ENCODE measurements around the gene C20orf202. TPM values are rescaled to one million over a fixed set of nuclear protein-coding genes. Genes with fewer than 3 reads are reported as not detected.

C20orf202 gene
- total and polyA plus RNA-seq, 10 donors: 0.06 to 2.9 (median 0.31) TPM; not detected in 2

GRCh38 chr20:1169224-1169623, 34.0 kb upstream of the C20orf202 start:
- TF ChIP-seq POLR2A (IDR thresholded peaks at IDR 0.05) (no peak), POLR2AphosphoS5 (IDR thresholded peaks at IDR 0.05) (peak in 1 of 3 donors; percentile 15)
- TF ChIP-seq, protein P1, sequence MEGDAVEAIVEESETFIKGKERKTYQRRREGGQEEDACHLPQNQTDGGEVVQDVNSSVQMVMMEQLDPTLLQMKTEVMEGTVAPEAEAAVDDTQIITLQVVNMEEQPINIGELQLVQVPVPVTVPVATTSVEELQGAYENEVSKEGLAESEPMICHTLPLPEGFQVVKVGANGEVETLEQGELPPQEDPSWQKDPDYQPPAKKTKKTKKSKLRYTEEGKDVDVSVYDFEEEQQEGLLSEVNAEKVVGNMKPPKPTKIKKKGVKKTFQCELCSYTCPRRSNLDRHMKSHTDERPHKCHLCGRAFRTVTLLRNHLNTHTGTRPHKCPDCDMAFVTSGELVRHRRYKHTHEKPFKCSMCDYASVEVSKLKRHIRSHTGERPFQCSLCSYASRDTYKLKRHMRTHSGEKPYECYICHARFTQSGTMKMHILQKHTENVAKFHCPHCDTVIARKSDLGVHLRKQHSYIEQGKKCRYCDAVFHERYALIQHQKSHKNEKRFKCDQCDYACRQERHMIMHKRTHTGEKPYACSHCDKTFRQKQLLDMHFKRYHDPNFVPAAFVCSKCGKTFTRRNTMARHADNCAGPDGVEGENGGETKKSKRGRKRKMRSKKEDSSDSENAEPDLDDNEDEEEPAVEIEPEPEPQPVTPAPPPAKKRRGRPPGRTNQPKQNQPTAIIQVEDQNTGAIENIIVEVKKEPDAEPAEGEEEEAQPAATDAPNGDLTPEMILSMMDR (IDR thresholded peaks at IDR 0.05 in 8 of 11, conservative IDR thresholded peaks at IDR 0.05 in 3 of 11): no peak
- 93 to 98% (median 97%) methylated on average over 5 of the region's 5 CpGs for WGBS, 5 donors
- no peak overlapping the region for H3K27ac ChIP-seq
- no peaks in the 10 kb centered on the region for H3K9me3 ChIP-seq
- intact Hi-C loops (cut with DNase I; ENCODE audit: low total_unique reads): no loop called here
- H3K36me3 ChIP-seq: peaks cover 4 to 100% (median 80%) of the 10 kb centered on the region in 6 donors
- H3K4me1 ChIP-seq: no peaks in the 10 kb centered on the region
- H3K4me3 ChIP-seq: no peak overlapping the region
- no peak for DNase-seq
- H3K27me3 ChIP-seq (replicated peaks in 1 of 7): no peaks in the 10 kb centered on the region

- H3K36me3 ChIP-seq: peaks cover 0 to 100% (median 57%) of the 10 kb centered on the region in 6 donors
Observed at GRCh38 chr20:1171461-1172093, 31.7 kb upstream of the C20orf202 start.

GRCh38 chr20:1173698-1174097, 29.6 kb upstream of the C20orf202 start:
- no peaks in the 10 kb centered on the region for H3K9me3 ChIP-seq
- 85 to 95% (median 93%) methylated on average over 4 of the region's 4 CpGs for WGBS, 5 donors
- no peak for DNase-seq
- intact Hi-C loops (cut with DNase I; ENCODE audit: low total_unique reads): no loop called here
- peaks cover 0 to 100% (median 40%) of the 10 kb centered on the region in 6 donors for H3K36me3 ChIP-seq
- no peak overlapping the region for H3K27ac ChIP-seq
- no peak overlapping the region for H3K4me3 ChIP-seq
- H3K27me3 ChIP-seq (replicated peaks in 1 of 7): no peaks in the 10 kb centered on the region
- TF ChIP-seq POLR2AphosphoS5 (IDR thresholded peaks at IDR 0.05) (no peak), POLR2A (IDR thresholded peaks at IDR 0.05) (no peak)
- TF ChIP-seq, protein P1 (IDR thresholded peaks at IDR 0.05 in 8 of 11, conservative IDR thresholded peaks at IDR 0.05 in 3 of 11): no peak
- no peaks in the 10 kb centered on the region for H3K4me1 ChIP-seq

More at GRCh38 chr20:1171461-1172093, 31.7 kb upstream of the C20orf202 start:
- H3K9me3 ChIP-seq: no peaks in the 10 kb centered on the region
- TF ChIP-seq POLR2A (IDR thresholded peaks at IDR 0.05) (no peak), POLR2AphosphoS5 (IDR thresholded peaks at IDR 0.05) (no peak)
- TF ChIP-seq, protein P1 (IDR thresholded peaks at IDR 0.05 in 8 of 11, conservative IDR thresholded peaks at IDR 0.05 in 3 of 11): no peak
- no peak for DNase-seq
- H3K27me3 ChIP-seq (replicated peaks in 1 of 7): no peaks in the 10 kb centered on the region
- no peaks in the 10 kb centered on the region for H3K4me1 ChIP-seq
- WGBS, 5 donors: 69 to 86% (median 75%) methylated on average over 3 to 4 of the region's 4 CpGs
- intact Hi-C loops (cut with DNase I; ENCODE audit: low total_unique reads): no loop called here
- H3K27ac ChIP-seq: no peak overlapping the region
- H3K4me3 ChIP-seq: no peak overlapping the region

GRCh38 chr20:1174787-1175186, 28.5 kb upstream of the C20orf202 start:
- TF ChIP-seq, protein P1 (IDR thresholded peaks at IDR 0.05 in 8 of 11, conservative IDR thresholded peaks at IDR 0.05 in 3 of 11): no peak
- TF ChIP-seq POLR2A (IDR thresholded peaks at IDR 0.05): no peak
- TF ChIP-seq POLR2AphosphoS5 (IDR thresholded peaks at IDR 0.05): no peak
- H3K27ac ChIP-seq: no peak overlapping the region
- H3K4me1 ChIP-seq: no peaks in the 10 kb centered on the region
- H3K9me3 ChIP-seq: no peaks in the 10 kb centered on the region
- no peak for DNase-seq
- intact Hi-C loops (cut with DNase I; ENCODE audit: low total_unique reads): no loop called here
- H3K36me3 ChIP-seq: peaks cover 0 to 90% (median 29%) of the 10 kb centered on the region in 6 donors
- 90 to 96% (median 92%) methylated on average over 7 to 8 of the region's 8 CpGs for WGBS, 5 donors
- no peak overlapping the region for H3K4me3 ChIP-seq
- no peaks in the 10 kb centered on the region for H3K27me3 ChIP-seq (replicated peaks in 1 of 7)
